T-helper 1 cell treated with Interleukin-12 subunit alpha and Interleukin-12 subunit beta and Interleukin-4 antibody, amounts not matched to agents 30 ng/mL and 1 ng/mL, for 36 hours (primary cell): ENCODE results near the gene SORCS1. TPM values are rescaled to one million over a fixed set of nuclear protein-coding genes. Genes with fewer than 3 reads are reported as not detected.
"Not testable (repeated sequence)": the region's sequence is repeated elsewhere in the genome, so short reads cannot be mapped to it uniquely, and the experiment has no call there.

Experiments
- intact Hi-C: fragments of 100-400 bp; cut with micrococcal nuclease; formaldehyde crosslinking; loops from one replicate; pipeline ENCODE4 v1.15.1; 2024
- total RNA-seq: library from RNA; stranded (reverse); gene quantifications from 2 replicates; pipeline ENCODE4 v1.2.3, GENCODE V29; 2022

The SORCS1 gene
- total RNA-seq, 1 donor from 2014 or later = not detected

DNA sequence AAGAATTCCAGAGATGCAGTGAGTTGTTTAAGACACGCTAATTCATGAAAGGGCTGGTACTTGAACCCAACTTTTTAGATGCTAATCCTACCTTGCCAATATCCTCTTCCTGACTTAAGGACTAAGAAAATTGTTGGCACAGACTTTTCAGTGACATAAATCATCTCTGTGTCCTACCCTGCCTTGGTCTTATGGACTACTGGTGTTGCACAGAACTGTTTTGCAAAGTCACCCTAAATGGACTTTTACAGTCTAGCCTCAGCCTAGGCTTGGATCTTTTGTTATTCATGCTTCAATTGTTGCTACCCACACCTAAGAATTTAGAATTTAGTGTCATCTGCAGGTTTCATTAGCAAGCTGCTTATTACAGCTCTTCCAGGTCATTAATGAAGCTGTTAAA, 112.7 kb downstream of the SORCS1 start:
- intact Hi-C loops = no loop called here

DNA sequence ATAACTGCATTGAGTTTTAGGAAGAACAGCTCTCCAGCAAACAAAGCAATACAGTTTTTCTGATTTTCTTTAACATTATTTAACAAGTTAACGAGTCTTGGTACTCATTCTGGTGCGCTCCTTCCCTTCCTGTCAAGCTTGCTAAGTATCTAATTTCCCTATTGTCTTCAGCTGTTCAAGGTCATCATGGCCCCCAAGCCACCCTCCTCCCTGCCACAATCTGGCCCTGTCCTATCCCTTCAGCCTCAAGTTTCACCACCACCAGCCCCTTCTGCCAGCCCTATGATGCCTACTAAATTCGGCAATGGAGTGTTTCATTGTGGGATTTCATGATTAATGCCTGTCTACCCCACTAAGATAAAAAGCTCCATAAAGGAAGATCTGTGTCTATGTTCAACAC, 121.0 kb downstream of the SORCS1 start:
- intact Hi-C loops = no loop called here

- intact Hi-C loops = no loop called here
Observed at GRCh38 chr10:107037192-107038122, 127.0 kb downstream of the SORCS1 start.

DNA sequence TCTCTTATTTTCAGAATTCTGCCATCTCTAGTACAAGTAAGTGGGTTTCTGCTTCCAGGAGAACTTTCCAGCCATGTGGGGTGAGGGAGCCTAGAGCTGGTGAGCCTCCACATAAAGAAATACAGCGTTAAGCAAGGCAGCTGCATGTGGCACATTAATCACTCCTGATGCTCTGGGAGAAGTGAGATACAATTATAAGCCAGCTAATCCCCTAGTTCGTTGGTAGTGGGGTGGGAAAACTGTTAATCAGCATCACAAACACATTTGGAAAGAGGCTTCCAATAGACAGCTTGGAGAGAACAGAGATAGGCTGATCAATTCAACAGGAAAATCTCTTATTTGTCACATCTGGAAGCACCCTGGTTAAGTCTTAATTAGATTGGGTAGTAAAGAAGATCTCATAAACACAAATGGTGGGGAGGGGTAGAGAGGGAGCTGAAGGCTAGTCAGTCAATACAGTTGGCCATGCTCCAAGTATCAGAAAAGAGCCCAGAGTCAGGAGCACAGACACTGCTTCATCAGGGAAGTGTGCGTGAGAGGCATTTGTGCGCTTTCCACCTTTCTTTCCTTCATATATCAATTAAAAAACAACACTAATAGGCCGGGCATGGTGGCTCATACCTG, 130.6 kb downstream of the SORCS1 start:
- intact Hi-C loops = no loop called here

GRCh38 chr10:107032700-107033401, 131.7 kb downstream of the SORCS1 start:
- intact Hi-C loops = no loop called here

DNA sequence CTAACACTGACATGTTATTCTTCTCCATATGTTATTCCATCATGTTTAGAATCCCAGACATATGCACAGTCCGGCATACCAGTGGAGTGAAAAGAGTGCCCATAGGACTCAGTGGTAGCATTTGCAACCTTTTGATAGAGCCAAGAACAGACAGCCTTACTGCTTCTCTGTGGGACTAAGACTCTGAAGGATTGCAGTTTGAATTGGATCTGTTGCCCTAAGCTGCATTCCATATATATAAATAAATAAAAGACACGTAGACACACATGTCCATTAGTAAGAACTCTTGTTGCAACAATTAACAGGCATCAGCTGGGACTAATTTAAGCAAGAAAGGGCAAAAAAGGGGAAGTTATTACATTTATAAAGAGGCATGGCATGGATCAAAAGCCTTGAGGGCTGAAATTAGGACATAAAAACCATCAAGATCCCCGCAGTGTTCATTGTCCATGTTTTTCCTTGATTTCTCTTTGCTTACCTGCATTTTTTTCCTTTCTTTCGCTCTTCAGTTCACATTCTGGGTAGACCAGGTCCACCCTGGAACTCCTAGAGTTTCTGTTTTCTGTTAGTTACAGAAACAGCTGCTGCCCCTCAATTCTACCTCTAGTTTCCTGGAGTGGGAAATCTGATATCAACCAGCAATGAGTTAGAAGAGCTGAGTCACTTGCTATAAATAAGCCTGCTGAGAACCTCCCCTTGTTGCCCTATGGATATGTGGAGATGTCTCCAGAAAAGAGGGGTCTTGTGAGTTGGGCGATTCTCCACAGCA, 132.4 kb downstream of the SORCS1 start:
- intact Hi-C loops = no loop called here

DNA sequence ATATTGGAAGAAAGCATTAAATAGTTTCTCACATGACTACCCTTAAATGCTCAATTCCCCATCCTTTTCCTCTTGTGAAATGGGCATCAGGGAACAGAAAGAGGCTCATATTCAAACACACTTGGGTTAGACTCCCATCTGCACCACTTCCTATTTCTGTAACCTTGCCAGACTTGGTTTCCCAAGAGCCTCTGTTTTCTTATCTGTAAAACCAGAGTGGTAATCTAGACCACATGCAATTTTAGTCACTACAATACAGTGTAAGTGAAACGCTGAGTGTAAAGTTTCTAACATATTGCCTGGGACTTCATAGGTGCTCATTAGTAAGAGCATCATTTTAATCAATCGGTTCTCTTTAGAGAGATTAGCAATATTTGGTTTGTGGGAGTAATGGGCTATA, 136.3 kb downstream of the SORCS1 start:
- intact Hi-C loops = no loop called here

DNA sequence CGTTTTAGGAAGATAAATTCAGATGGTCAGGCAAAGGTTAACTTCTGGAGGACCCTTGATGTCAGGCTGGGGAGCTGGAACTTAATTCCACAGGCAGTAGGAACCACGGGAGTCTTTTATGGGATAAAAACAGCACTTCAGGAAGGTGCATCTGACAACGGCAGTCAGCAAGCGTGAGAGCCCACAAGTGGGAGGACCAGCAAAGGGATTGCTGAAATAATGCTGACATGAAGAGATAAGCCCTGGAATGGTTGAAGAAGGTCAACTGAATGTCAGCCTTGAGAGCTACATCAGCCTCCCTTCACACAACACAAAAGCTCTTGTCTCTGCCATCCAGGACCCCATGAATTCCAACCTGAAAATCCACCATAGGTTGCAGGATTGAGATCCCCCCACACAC, 138.8 kb downstream of the SORCS1 start:
- intact Hi-C loops = no loop called here

- intact Hi-C loops = not testable (repeated sequence)
Observed at GRCh38 chr10:107024033-107024432, 140.5 kb downstream of the SORCS1 start.

GRCh38 chr10:107022600-107023354, 141.7 kb downstream of the SORCS1 start:
- intact Hi-C loops = no loop called here

GRCh38 chr10:107019154-107019553, 145.4 kb downstream of the SORCS1 start:
- intact Hi-C loops = no loop called here

- intact Hi-C loops = no loop called here
Observed at GRCh38 chr10:107013258-107014006, 151.1 kb downstream of the SORCS1 start.

DNA sequence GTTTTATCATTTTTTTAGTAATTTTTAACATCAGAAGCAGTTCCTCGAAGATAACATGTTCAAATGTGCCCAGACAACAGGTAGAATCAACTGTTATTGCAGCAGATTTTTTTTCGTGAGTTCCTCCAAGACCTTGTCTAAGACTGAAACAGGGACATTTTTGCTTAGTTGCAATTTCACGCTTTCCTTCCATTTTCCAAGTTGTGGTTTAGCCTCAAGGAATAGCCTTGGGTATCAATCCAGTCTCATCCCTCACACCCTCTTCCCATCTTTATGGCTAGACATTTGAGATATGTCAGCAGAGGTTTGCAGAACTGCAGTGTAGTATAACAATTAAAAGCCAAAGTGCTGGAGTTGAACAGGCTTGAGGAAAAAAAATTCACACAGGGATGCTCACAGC, 152.5 kb downstream of the SORCS1 start:
- intact Hi-C loops = no loop called here

DNA sequence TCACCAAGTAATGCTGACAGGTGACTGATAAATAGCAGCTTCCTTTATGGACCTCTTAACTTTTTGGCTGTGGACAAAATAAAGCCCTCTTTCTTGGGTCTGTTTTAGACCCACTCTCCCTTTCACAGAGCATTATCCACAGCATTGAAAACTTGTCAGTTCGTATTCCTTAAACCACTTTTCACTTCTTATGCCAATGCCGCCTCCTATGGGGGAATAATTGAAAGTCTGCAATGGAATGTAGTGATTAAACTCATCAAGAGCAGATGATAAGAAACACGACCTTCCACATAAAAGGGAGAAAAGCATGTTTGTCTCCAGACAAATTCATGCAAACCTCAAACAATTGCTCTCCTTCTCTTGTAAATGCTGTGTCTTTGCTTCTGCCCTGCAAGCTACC, 153.4 kb downstream of the SORCS1 start:
- intact Hi-C loops = no loop called here

- intact Hi-C loops = no loop called here
Observed at GRCh38 chr10:107010531-107010930, 154.0 kb downstream of the SORCS1 start.

GRCh38 chr10:107004362-107004761, 160.1 kb downstream of the SORCS1 start:
- intact Hi-C loops = no loop called here

DNA sequence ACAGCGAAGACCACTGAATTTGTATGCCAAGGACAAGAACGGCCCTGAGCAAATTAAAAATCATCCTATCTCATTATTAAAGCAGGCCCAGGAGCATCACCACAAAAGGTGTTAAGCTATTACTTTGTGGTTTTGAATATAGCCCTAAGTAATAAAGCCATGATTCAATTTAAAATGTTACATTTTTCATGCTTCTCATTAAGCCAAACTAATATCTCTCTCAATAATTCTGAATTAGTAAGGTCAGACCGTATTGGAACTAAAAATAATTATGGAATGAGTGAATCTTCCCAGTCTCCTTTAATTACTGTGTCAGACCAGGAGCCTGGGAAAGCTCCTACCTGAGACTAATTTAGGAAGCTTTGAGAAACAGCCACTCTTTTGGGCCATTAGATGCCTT, 162.4 kb downstream of the SORCS1 start:
- intact Hi-C loops = no loop called here

GRCh38 chr10:106999118-106999707, 165.3 kb downstream of the SORCS1 start:
- intact Hi-C loops = no loop called here

GRCh38 chr10:106997721-106998120, 166.8 kb downstream of the SORCS1 start:
- intact Hi-C loops = no loop called here

DNA sequence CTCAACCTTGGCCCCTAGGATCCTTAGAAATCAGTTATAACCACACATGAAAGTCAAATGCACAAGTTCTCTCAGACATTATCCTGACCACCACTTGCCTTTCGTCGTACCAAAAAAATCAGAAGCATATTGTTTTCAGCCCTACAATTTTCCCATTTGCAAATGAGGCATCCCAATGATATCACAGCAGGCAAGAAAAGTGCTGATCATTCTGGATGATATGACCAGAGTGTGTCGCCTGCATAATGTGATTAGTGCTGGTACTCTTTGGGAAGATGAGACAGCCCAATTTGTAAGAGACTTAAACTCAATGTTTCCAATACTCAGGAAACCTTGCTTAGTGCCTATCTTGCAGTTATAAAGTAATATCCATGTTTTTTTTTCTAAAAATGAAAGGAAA, 168.0 kb downstream of the SORCS1 start:
- intact Hi-C loops = no loop called here
